ENCODE measurements around the gene HSD17B4. TPM values are rescaled to one million over a fixed set of nuclear protein-coding genes. Genes with fewer than 3 reads are reported as not detected.
"Not testable (repeated sequence)": the region's sequence is repeated elsewhere in the genome, so short reads cannot be mapped to it uniquely, and the experiment has no call there.

HSD17B4 gene, protein sequence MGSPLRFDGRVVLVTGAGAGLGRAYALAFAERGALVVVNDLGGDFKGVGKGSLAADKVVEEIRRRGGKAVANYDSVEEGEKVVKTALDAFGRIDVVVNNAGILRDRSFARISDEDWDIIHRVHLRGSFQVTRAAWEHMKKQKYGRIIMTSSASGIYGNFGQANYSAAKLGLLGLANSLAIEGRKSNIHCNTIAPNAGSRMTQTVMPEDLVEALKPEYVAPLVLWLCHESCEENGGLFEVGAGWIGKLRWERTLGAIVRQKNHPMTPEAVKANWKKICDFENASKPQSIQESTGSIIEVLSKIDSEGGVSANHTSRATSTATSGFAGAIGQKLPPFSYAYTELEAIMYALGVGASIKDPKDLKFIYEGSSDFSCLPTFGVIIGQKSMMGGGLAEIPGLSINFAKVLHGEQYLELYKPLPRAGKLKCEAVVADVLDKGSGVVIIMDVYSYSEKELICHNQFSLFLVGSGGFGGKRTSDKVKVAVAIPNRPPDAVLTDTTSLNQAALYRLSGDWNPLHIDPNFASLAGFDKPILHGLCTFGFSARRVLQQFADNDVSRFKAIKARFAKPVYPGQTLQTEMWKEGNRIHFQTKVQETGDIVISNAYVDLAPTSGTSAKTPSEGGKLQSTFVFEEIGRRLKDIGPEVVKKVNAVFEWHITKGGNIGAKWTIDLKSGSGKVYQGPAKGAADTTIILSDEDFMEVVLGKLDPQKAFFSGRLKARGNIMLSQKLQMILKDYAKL
- total RNA-seq, result 664 TPM

- peak; percentile 93 for ATAC-seq
- peak; percentile 95 for DNase-seq (ENCODE audit: low spot score)
Observed at GRCh38 chr5:119452373-119453039, at the start of gene HSD17B4. Gene HSD17B4, plus strand, starts transcription at chr5:119452497. Its CDS starts 79 bp downstream, at chr5:119452576.

GRCh38 chr5:119402555-119402954, 49.7 kb upstream of the HSD17B4 start:
- ATAC-seq, result no peak
- no peak for DNase-seq (ENCODE audit: low spot score)

GRCh38 chr5:119404033-119404432, 48.3 kb upstream of the HSD17B4 start:
- no peak for ATAC-seq

DNA sequence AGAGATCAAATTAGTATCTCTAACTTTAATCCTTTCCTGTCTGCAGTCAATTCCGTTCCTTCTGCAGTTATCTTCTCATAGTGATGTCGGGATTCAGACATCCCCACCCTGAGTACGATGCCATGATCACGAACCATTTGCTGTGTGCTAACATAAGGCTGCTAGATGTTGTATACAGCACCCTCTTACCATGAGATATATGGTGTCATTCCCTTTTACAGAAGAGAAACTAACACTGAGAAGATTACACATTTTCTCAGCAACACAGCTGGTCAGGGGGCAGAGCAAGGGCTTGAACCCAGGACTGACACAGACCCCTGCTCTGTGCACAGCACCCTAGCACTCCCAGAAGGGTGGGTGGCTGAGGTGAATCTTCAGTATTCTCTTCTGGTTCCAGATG, 46.9 kb upstream of the HSD17B4 start:
- no peak for ATAC-seq
- DNase-seq (ENCODE audit: low spot score), result no peak

More at GRCh38 chr5:119404033-119404432, 48.3 kb upstream of the HSD17B4 start:
- DNase-seq (ENCODE audit: low spot score), result no peak

- DNase-seq (ENCODE audit: low spot score) (no peak), ATAC-seq (no peak)
Observed at GRCh38 chr5:119406551-119407110, 45.7 kb upstream of the HSD17B4 start.

- ATAC-seq (no peak), DNase-seq (ENCODE audit: low spot score) (no peak)
Observed at GRCh38 chr5:119409235-119409815, 43.0 kb upstream of the HSD17B4 start.

DNA sequence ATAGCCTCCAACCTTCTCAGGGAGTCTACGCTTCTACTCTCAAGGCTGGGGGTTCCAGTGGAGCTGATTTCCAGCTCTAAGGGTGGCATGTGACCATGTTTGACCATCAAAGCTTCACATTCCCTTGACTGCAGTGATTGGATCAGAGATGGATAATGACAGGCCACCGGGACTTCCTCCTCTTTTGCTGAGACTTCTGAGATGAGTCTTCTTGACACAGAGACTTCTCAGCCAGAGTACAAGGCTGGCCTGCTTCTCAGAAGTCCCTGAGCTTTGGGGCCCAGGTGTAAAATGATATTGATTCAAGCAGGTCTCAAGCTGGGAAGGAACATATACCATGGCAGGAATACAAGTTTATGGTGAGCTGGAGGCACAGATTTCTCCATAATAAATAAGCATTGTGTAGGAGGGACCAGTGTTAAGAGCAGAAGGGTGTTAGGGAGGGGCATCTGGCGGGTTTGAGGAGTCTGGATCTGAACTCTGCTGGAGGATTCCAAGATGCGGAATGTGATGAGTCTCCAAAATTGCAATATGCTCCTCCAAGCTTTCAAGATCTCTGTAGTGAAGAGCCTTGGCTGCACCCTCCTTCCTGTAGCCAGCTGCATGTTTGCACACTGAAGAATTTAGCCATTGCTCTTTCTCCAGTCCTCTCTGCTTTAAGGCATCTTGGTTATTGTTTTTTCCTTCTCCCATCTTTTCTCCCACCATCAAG, 41.7 kb upstream of the HSD17B4 start:
- ATAC-seq (no peak), DNase-seq (ENCODE audit: low spot score) (no peak)

GRCh38 chr5:119411361-119412278, 40.7 kb upstream of the HSD17B4 start:
- peak; percentile 99 for ATAC-seq

GRCh38 chr5:119412279-119413227, 39.7 kb upstream of the HSD17B4 start:
- ATAC-seq (no peak), DNase-seq (ENCODE audit: low spot score) (no peak)

More at GRCh38 chr5:119411361-119412278, 40.7 kb upstream of the HSD17B4 start:
- DNase-seq (ENCODE audit: low spot score), result peak; percentile 55

DNA sequence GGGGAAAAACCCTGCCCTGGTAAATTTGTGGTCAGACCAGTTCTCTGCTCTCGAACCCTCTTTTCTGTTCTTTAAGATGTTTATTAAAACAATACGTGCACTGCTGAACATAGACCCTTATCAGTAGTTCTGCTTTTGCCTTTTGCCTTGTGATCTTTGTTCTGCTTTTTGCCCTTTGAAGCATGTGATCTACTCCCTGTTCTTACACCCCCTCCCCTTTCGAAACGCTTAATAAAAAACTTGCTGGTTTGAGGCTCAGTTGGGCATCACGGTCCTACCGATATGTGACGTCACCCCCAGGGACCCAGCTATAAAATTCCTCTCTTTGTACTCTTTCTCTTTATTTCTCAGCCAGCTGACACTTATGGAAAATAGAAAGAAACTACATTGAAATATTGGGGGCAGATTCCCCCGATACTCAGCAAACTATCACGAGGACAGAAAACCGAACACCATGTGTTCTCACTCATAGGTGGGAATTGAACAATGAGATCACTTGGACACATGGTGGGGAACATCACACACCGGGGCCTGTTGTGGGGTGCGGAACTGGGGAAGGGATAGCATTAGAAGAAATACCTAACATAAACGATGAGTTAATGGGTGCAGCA, 38.1 kb upstream of the HSD17B4 start:
- not testable (repeated sequence) for DNase-seq (ENCODE audit: low spot score); ATAC-seq

DNA sequence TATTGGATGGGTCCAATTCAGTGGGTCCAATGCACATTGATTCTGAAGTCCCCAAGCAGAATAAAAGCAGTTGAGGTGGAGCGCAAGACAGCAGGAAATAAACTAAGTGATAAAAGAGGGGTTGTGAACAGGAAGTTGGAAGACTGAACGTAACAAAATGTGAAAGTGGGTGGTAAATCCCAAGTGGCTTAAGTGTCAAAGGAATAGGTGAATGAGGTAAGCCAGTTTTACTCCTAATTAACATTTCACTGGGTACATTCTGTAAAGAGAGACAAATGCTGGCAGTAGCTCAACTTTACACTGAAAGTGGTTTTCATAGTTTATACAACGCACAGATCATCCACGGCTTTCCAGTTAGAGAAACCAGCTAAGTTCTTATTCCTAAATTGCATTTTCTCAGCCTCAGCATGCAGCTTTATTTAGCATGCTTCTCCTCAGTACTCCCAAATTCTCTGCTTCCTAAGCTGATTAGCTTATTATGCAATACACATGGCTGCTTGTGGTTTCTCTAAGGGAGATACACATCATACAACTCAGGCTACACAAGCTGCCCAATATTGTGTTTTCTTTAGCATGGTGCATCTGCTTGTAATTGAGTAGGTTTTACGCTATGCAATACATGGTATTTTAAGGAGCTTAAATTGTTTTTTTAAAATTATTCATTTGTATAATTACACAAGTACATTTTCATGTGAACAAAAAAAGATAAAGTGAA, 34.2 kb upstream of the HSD17B4 start:
- DNase-seq (ENCODE audit: low spot score) (no peak), ATAC-seq (peak; percentile 43)

- no peak for DNase-seq (ENCODE audit: low spot score)
- ATAC-seq, result no peak
Observed at GRCh38 chr5:119418606-119419100, 33.6 kb upstream of the HSD17B4 start.

- DNase-seq (ENCODE audit: low spot score), result no peak
- ATAC-seq, result no peak
Observed at GRCh38 chr5:119420169-119420568, 32.1 kb upstream of the HSD17B4 start.

- ATAC-seq, result no peak
- no peak for DNase-seq (ENCODE audit: low spot score)
Observed at GRCh38 chr5:119426057-119426456, 26.2 kb upstream of the HSD17B4 start.

DNA sequence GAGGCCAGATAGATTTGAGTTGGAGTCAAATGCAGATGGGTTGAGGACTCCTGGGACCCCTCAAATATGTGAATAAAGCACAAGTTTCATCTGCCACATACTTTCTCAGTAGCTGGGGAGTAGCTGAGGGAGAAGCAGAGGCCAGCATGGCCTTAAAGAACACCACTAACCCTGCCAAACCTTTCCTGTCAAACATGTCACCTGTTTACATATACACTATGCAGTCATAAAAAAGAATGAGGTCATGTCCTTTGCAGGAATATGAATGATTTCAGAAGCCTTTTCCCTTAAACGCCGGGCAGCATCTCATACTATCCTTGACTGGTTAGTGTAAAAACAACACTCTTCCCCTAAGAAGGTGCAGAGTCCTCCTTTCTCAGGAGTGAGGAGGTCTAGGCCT, 25.2 kb upstream of the HSD17B4 start:
- DNase-seq (ENCODE audit: low spot score) (no peak), ATAC-seq (no peak)

GRCh38 chr5:119427596-119427995, 24.7 kb upstream of the HSD17B4 start:
- ATAC-seq; DNase-seq (ENCODE audit: low spot score): not testable (repeated sequence)

DNA sequence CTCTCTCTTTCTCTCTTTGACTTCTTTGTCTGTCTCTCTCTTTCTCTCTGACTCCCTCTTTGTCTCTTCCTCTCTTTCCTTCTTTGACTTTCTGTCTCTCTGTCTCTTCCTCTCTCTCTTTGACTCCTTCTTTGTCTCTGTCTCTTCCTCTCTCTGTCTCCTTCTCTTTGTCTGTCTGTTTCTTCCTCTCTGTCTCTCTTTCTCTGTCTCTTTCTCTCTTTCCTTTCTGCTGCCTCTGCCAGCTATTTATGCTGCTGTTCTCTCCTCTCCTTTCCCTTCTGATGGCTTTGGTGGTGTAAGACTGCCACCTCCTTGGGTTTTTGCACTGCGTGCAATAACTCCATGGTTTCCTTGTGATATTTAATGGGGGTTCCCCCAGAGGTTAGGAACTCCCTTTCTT, 24.1 kb upstream of the HSD17B4 start:
- DNase-seq (ENCODE audit: low spot score); ATAC-seq: not testable (repeated sequence)

Data from left lobe of liver (tissue), 2 donors.